Heart right ventricle (tissue), 16 donors: ENCODE measurements around the gene PRSS56. TPM values are rescaled to one million over a fixed set of nuclear protein-coding genes. Genes with fewer than 3 reads are reported as not detected.

Experiments
- ATAC-seq, 8 donors: fragments of 200-7000 bp; cut with Tn5 transposase; one replicate each; pipeline ENCODE4 v1.9.1; 2020; ENCODE audit warnings: mild to moderate bottlenecking in 8 of 8, moderate library complexity in 8 of 8, moderate number of reproducible peaks in 1 of 8
- DNase-seq, 2 donors: peaks; one replicate each; pipeline ENCODE4 v3.0.0-alpha.2; 2020
- H3K27ac ChIP-seq, 10 donors: fragments of 200-600 bp; sonication (generic) in 2 of 10; one replicate each; pipeline versions ENCODE4 v1.5.0 to v1.8.0; 2020 to 2022; ENCODE audit warnings: mild to moderate bottlenecking in 3 of 10
- H3K27me3 ChIP-seq, 7 donors: fragments of 200-600 bp; one replicate each; pipeline ENCODE4 v1.8.0; 2021 to 2022; ENCODE audit warnings: mild to moderate bottlenecking in 2 of 7
- H3K36me3 ChIP-seq, 9 donors: fragments of 200-600 bp; sonication (generic) in 1 of 9; one replicate each; pipeline versions ENCODE4 v1.5.0 to v1.8.0; 2020 to 2022; ENCODE audit warnings: mild to moderate bottlenecking in 2 of 9
- H3K4me1 ChIP-seq, 9 donors: fragments of 200-600 bp; sonication (generic) in 1 of 9; one replicate each; pipeline versions ENCODE4 v1.5.0 to v1.8.0; 2020 to 2022; ENCODE audit warnings: mild to moderate bottlenecking in 4 of 9
- H3K4me3 ChIP-seq, 10 donors: fragments of 200-600 bp; sonication (generic) in 2 of 10; one replicate each; pipeline versions ENCODE4 v1.5.0 to v1.8.0; 2020 to 2022; ENCODE audit warnings: mild to moderate bottlenecking in 7 of 10, moderate library complexity in 2 of 10
- H3K9me3 ChIP-seq, 11 donors: fragments of 200-600 bp in 10 of 11; sonication (generic) in 2 of 11; one replicate each; pipeline versions ENCODE4 v1.5.0 to v1.8.0; 2013 to 2022; ENCODE audit warnings: mild to moderate bottlenecking in 2 of 11, control low read depth in 1 of 11, moderate library complexity in 1 of 11
- CTCF ChIP-seq, 9 donors: fragments of 200-600 bp; sonication (generic) in 2 of 9; IDR thresholded peaks; one replicate each; pipeline versions ENCODE4 v1.5.0 to v1.8.0; 2021 to 2022; ENCODE audit warnings: antibody characterized with exemption in 9 of 9, mild to moderate bottlenecking in 5 of 9, moderate library complexity in 1 of 9
- WGBS, 2 donors: extraction: QIAGEN DNeasy Blood & Tissue Kit; methylation state at CpG; one replicate each; pipeline ENCODE4 v1.1.7; 2013; ENCODE audit warnings: inconsistent platforms in 1 of 2; 5-methylcytosine and 5-hydroxymethylcytosine counted together
- intact Hi-C, 10 donors: fragments of 100-400 bp; cut with DNase I; formaldehyde crosslinking; loops; one replicate each; pipeline versions ENCODE4 v1.11.1 to v1.14.2; 2022
- polyA plus RNA-seq, 2 donors: library from polyadenylated mRNA; stranded (reverse); fragments of 200-250 nt; gene quantifications; one replicate each; pipeline ENCODE4 v1.2.3, GENCODE V29; 2013
- total RNA-seq, 10 donors: library from RNA; stranded (reverse); fragmentation: NEBNext Ultra II Directional in 3 of 10; extraction: Animal tissue kit (Norgen Biotek cat#: 25700) in 3 of 10; gene quantifications; one replicate each; pipeline versions ENCODE4 v1.2.1 to v1.2.4, GENCODE V29; 2021 to 2023
- donor health status: Arrhythmogenic right ventricular cardiomyopathy.
- donor health status: ischemic (EF 13 %, LVEDD 7.1; RV severe dilation, severe dysfunction).
- donor health status: healthy with polysubstance abuse.
- donor health status: DM: no; HTN: yes; CAD: no.
- donor health status: DM: no; HTN: no; CAD: no.
- donor health status: ischemic (EF 25% LVEDD 6.9; RV normal size, moderate dysfunction).
- donor health status: ischemic (EF 25% LVEDD 5.7; RV mildly dilated, moderate dysfunction).
- donor health status: healthy.
- donor health status: DM: yes; HTN: yes; CAD: no.
- donor health status: Ischemic cardiomyopathy.
- donor health status: ischemic (EF 35%, LVEDD 5.7; RV mildly dilated, moderate dysfunction).
- donor health status: nonischemic (EF 11% LVEDD 7.7; RV severe dilation, severe dysfunction).
- donor health status: DM: yes; HTN: yes; CAD: no.
- donor health status: PGD.
- donor health status: ischemic (EF 29% LVEDD 5.4; RV normal size, mild dysfunction).
- donor health status: nonischemic (EF 23%, LVEDD 6.1; RV moderate dilation, normal function).

PRSS56 gene
- total and polyA plus RNA-seq, 12 donors: 0.12 to 0.35 (median 0.19) TPM; not detected in 8

- no peak for ATAC-seq
- TF ChIP-seq CTCF (IDR thresholded peaks at IDR 0.05): no peak
- Histone ChIP-seq H3K4me1 (peaks cover 0 to 3% (median 0%) of the 10 kb centered on the region in 9 donors), H3K27ac (no peak overlapping the region), H3K4me3 (no peak overlapping the region), H3K36me3 (no peaks in the 10 kb centered on the region), H3K27me3 (peaks cover 0 to 35% (median 14%) of the 10 kb centered on the region in 7 donors), H3K9me3 (no peaks in the 10 kb centered on the region)
- no peak for DNase-seq
- intact Hi-C loops: loop anchor here in 1 of 10 donors (5.0 kb wide), 1 partner anchor 56 kb away; the partner anchor contains the start of gene ALPI
- 75 to 87% methylated on average over 5 of the region's 5 CpGs for WGBS, 2 donors
Observed at GRCh38 chr2:232513353-232513752, 6.8 kb upstream of the PRSS56 start.

- Histone ChIP-seq H3K27ac (no peak overlapping the region), H3K36me3 (no peaks in the 10 kb centered on the region), H3K27me3 (peaks cover 0 to 56% (median 31%) of the 10 kb centered on the region in 7 donors), H3K4me3 (no peak overlapping the region), H3K9me3 (no peaks in the 10 kb centered on the region), H3K4me1 (peaks cover 0 to 3% (median 0%) of the 10 kb centered on the region in 9 donors)
- ATAC-seq: no peak
- TF ChIP-seq CTCF (IDR thresholded peaks at IDR 0.05): no peak
- intact Hi-C loops: no loop called here
- no peak for DNase-seq
- 89 to 92% methylated on average over 7 of the region's 7 CpGs for WGBS, 2 donors
Observed at GRCh38 chr2:232515639-232516038, 4.5 kb upstream of the PRSS56 start.

- Histone ChIP-seq H3K36me3 (no peaks in the 10 kb centered on the region), H3K4me3 (no peak overlapping the region), H3K4me1 (peaks cover 0 to 3% (median 0%) of the 10 kb centered on the region in 9 donors), H3K27ac (no peak overlapping the region), H3K27me3 (peaks cover under 1 to 65% (median 40%) of the 10 kb centered on the region in 7 donors), H3K9me3 (no peaks in the 10 kb centered on the region)
- intact Hi-C loops: no loop called here
- DNase-seq (no peak), ATAC-seq (no peak)
- no peak for TF ChIP-seq CTCF (IDR thresholded peaks at IDR 0.05)
- WGBS, 2 donors: 86 to 92% methylated on average over 3 of the region's 3 CpGs
Observed at GRCh38 chr2:232516551-232516950, 3.6 kb upstream of the PRSS56 start.

- H3K27ac ChIP-seq: no peak overlapping the region
- no peaks in the 10 kb centered on the region for H3K9me3 ChIP-seq
- intact Hi-C loops: loop anchor here in 1 of 10 donors (2.0 kb wide), 1 partner anchor 72 kb away; no protein-coding TSS in a partner anchor
- H3K27me3 ChIP-seq: peaks cover 20 to 69% (median 63%) of the 10 kb centered on the region in 7 donors
- no peak overlapping the region for H3K4me3 ChIP-seq
- DNase-seq (no peak), ATAC-seq (no peak)
- no peaks in the 10 kb centered on the region for H3K36me3 ChIP-seq
- H3K4me1 ChIP-seq: peaks cover 0 to 22% (median 18%) of the 10 kb centered on the region in 9 donors
- WGBS, 2 donors: 62 to 65% methylated on average over 6 of the region's 6 CpGs
- TF ChIP-seq CTCF (IDR thresholded peaks at IDR 0.05): no peak
Observed at GRCh38 chr2:232518844-232519243, 1.3 kb upstream of the PRSS56 start.
